ENCODE data around the gene JAG1. TPM values are rescaled to one million over a fixed set of nuclear protein-coding genes. Genes with fewer than 3 reads are reported as not detected.
A peak's percentile ranks its signal among the peaks of the same experiment; 100 is the strongest.

The JAG1 gene
- total RNA-seq, 1 experiment from 2014 or later: 176 TPM

DNA sequence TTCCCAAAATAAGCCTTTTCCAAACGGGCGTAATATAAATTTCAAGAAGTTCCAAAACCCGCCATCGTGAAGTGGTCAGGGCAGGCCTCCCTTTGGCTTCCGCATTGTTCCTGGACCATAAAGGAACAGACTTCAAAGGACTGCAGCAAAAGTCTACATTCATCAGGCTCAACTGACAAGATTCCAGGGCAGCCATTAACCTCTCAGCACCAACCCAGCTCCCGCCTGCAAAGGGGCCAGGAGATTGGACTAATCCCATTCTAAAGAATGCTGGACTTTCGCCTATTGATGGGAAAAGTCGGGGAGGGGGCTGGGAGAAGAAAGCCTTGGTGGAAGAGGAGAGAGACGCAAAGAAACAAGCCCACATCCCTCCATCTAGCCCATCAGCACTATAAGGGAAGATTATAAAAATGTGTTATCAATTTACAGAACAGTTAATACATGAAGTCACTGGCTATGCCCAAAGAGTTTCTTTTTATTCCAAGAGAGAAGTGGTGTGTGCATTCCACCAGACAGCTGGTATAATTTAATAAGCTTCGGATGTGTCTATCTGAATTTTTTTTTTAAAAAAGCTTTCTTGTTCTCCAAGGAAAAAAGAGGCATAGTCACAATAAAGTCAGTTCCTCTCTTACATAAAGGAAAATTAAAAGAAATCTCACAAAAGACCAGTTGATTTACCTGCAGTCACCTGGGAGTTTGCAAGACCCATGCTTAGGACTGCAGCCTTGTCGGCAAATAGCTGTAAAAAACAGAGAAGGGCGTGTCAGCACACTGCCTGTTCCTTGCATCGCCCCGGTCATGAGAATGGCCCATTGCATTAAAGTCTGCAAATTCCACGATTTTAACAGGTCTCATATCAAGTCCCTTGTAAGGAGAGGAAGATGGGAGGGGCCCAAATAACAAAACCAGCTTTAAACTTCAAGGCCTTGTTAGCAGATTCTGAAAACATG lies 17.8 kb downstream of the JAG1 start:
- Histone ChIP-seq H2AFZ (ENCODE audit: low read length) (no peak overlapping the region), H3K36me3 (ENCODE audit: low read depth, low read length) (peaks cover 97% of the 10 kb centered on the region), H3K4me3 (ENCODE audit: low read length) (no peak overlapping the region), H3K9me3 (ENCODE audit: low read length) (no peaks in the 10 kb centered on the region), H3K79me2 (ENCODE audit: low read length) (peaks cover 93% of the 10 kb centered on the region), H3K9ac (ENCODE audit: low read length) (no peak overlapping the region), H3K27ac (ENCODE audit: low read length) (no peak overlapping the region), H3K4me2 (ENCODE audit: low read length) (no peak overlapping the region), H3K4me1 (ENCODE audit: insufficient read depth, low read length) (peaks cover 17% of the 10 kb centered on the region), H3K9me2 (replicated peaks; ENCODE audit: low read length) (no peaks in the 10 kb centered on the region), H4K20me1 (ENCODE audit: low read length) (peaks cover 79% of the 10 kb centered on the region), H3K27me3 (ENCODE audit: low read length) (no peaks in the 10 kb centered on the region), H3F3A (ENCODE audit: low read length, unreplicated experiment) (peaks cover 5% of the 10 kb centered on the region)
- ChIA-PET POLR2A (ENCODE audit: unreplicated experiment) (interaction anchor here (0.6 kb wide), 1 partner anchor 13 kb away, joined by 10 read pairs; no protein-coding TSS in a partner anchor), CTCF (no interaction called here)
- no peak for DNase-seq
- no peak for ATAC-seq
- intact Hi-C loops (cut with micrococcal nuclease): no loop called here
- TF ChIP-seq, protein P1, sequence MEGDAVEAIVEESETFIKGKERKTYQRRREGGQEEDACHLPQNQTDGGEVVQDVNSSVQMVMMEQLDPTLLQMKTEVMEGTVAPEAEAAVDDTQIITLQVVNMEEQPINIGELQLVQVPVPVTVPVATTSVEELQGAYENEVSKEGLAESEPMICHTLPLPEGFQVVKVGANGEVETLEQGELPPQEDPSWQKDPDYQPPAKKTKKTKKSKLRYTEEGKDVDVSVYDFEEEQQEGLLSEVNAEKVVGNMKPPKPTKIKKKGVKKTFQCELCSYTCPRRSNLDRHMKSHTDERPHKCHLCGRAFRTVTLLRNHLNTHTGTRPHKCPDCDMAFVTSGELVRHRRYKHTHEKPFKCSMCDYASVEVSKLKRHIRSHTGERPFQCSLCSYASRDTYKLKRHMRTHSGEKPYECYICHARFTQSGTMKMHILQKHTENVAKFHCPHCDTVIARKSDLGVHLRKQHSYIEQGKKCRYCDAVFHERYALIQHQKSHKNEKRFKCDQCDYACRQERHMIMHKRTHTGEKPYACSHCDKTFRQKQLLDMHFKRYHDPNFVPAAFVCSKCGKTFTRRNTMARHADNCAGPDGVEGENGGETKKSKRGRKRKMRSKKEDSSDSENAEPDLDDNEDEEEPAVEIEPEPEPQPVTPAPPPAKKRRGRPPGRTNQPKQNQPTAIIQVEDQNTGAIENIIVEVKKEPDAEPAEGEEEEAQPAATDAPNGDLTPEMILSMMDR (conservative IDR thresholded peaks at IDR 0.05; ENCODE audit: low read depth, low read length): no peak
- TF ChIP-seq EZH2phosphoT487 (IDR thresholded peaks at IDR 0.05; ENCODE audit: borderline replicate concordance, low read length): no peak
- BruUV-seq (replicated peaks): no TSS peak

DNA sequence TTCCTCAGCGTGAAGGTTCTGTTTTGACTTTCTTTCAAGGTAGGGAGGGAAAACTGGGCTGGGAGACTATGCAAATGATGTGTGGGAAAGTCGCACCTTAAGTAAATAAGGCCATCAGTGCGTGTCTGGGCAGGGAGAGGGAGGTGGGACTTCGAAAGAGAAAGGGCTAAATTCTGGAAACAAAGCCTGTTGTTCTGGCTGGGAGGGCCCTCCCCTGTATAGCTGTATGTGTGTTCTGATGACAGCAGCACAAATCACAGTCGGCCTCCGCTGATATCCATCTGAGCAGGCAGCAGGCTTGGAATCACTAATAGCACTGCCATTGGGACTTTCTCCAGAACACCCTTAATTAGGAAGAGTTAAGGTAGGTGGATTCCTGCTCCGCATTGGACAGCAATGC lies 19.2 kb downstream of the JAG1 start:
- no TSS peak for BruUV-seq (replicated peaks)
- Histone ChIP-seq H3K9me3 (ENCODE audit: low read length) (no peaks in the 10 kb centered on the region), H3K27me3 (ENCODE audit: low read length) (no peaks in the 10 kb centered on the region), H3K4me1 (ENCODE audit: insufficient read depth, low read length) (peaks cover 17% of the 10 kb centered on the region), H3K36me3 (ENCODE audit: low read depth, low read length) (peaks cover 97% of the 10 kb centered on the region), H3K9me2 (replicated peaks; ENCODE audit: low read length) (no peaks in the 10 kb centered on the region), H3K79me2 (ENCODE audit: low read length) (peaks cover 84% of the 10 kb centered on the region), H2AFZ (ENCODE audit: low read length) (no peak overlapping the region), H3K4me3 (ENCODE audit: low read length) (no peak overlapping the region), H4K20me1 (ENCODE audit: low read length) (peaks cover 80% of the 10 kb centered on the region), H3K27ac (ENCODE audit: low read length) (peak overlapping the region; percentile 66), H3K9ac (ENCODE audit: low read length) (no peak overlapping the region), H3K4me2 (ENCODE audit: low read length) (no peak overlapping the region), H3F3A (ENCODE audit: low read length, unreplicated experiment) (peaks cover 5% of the 10 kb centered on the region)
- TF ChIP-seq EZH2 (IDR thresholded peaks at IDR 0.05; ENCODE audit: low read length, unreplicated experiment) (no peak), EZH2phosphoT487 (IDR thresholded peaks at IDR 0.05; ENCODE audit: borderline replicate concordance, low read length) (no peak)
- TF ChIP-seq, protein P1 (conservative IDR thresholded peaks at IDR 0.05; ENCODE audit: low read depth, low read length): no peak
- ChIA-PET POLR2A (ENCODE audit: unreplicated experiment) (no interaction called here), CTCF (no interaction called here)
- ATAC-seq (peak; percentile 23), DNase-seq (no peak)
- intact Hi-C loops (cut with micrococcal nuclease): loop anchor here (5.0 kb wide), 1 partner anchor 102 kb away; no protein-coding TSS in a partner anchor

DNA sequence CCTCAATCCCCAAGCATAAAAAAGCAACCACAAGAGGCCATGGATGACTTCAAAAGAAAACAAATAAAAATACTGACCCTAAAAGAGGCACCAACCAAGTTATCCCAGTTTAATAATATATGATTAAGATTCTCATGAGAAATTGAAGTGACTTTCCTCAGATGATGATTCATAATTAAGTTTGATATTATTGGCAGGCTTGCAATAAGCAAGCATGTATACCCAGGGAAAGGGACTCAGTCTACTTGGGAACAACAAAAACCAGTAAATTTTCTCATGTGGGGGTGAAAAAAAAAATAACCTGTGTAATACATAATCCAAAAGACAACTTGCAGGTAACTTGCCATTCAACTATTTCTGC lies 19.6 kb downstream of the JAG1 start:
- H4K20me1 ChIP-seq (ENCODE audit: low read length): peaks cover 77% of the 10 kb centered on the region
- H3K27ac ChIP-seq (ENCODE audit: low read length): peak overlapping the region; percentile 66
- no peak overlapping the region for H3K4me3 ChIP-seq (ENCODE audit: low read length)
- no peak overlapping the region for H3K4me2 ChIP-seq (ENCODE audit: low read length)
- peaks cover 80% of the 10 kb centered on the region for H3K79me2 ChIP-seq (ENCODE audit: low read length)
- intact Hi-C loops (cut with micrococcal nuclease): loop anchor here (5.0 kb wide), 1 partner anchor 102 kb away; no protein-coding TSS in a partner anchor
- peak; percentile 38 for DNase-seq
- H3K36me3 ChIP-seq (ENCODE audit: low read depth, low read length): peaks cover 97% of the 10 kb centered on the region
- ChIA-PET CTCF (no interaction called here), POLR2A (ENCODE audit: unreplicated experiment) (interaction anchor here (0.7 kb wide), 1 partner anchor 986 kb away, joined by 3 read pairs; no protein-coding TSS in a partner anchor)
- TF ChIP-seq, protein P1 (conservative IDR thresholded peaks at IDR 0.05; ENCODE audit: low read depth, low read length): no peak
- TF ChIP-seq EZH2 (IDR thresholded peaks at IDR 0.05; ENCODE audit: low read length, unreplicated experiment) (no peak), EZH2phosphoT487 (IDR thresholded peaks at IDR 0.05; ENCODE audit: borderline replicate concordance, low read length) (no peak)
- ATAC-seq: peak; percentile 32; the same call in 1 of the 2 replicates
- H3K9ac ChIP-seq (ENCODE audit: low read length): no peak overlapping the region
- H2AFZ ChIP-seq (ENCODE audit: low read length): no peak overlapping the region
- no peaks in the 10 kb centered on the region for H3K9me3 ChIP-seq (ENCODE audit: low read length)
- H3F3A ChIP-seq (ENCODE audit: low read length, unreplicated experiment): peaks cover 2% of the 10 kb centered on the region
- peaks cover 17% of the 10 kb centered on the region for H3K4me1 ChIP-seq (ENCODE audit: insufficient read depth, low read length)
- no TSS peak for BruUV-seq (replicated peaks)
- H3K9me2 ChIP-seq (replicated peaks; ENCODE audit: low read length): no peaks in the 10 kb centered on the region
- H3K27me3 ChIP-seq (ENCODE audit: low read length): no peaks in the 10 kb centered on the region

All from PC-3 (cell line).